ENCODE results near the gene ENPP3. TPM values are rescaled to one million over a fixed set of nuclear protein-coding genes. Genes with fewer than 3 reads are reported as not detected.
A peak's percentile ranks its signal among the peaks of the same experiment; 100 is the strongest.

Gene ENPP3
- total RNA-seq, 2 donors from 2014 or later: not detected

GRCh38 chr6:131770776-131771175, 133.7 kb downstream of the ENPP3 start:
- H3K27ac ChIP-seq (ENCODE audit: low read depth, low read length): no peak overlapping the region
- no peaks in the 10 kb centered on the region for H3K36me3 ChIP-seq (ENCODE audit: control insufficient read depth, insufficient read depth, low read length)
- H3K9ac ChIP-seq (ENCODE audit: extremely low read depth, low read length, poor library complexity, severe bottlenecking): no peak overlapping the region
- no peak for TF ChIP-seq CTCF (conservative IDR thresholded peaks at IDR 0.05)
- Mint-ChIP-seq H3K27ac (no peak overlapping the region), H3K27me3 (ENCODE audit: insufficient read depth) (peaks cover 49% of the 10 kb centered on the region), H3K9me3 (peaks cover 12% of the 10 kb centered on the region), H3K4me1 (peaks cover 19% of the 10 kb centered on the region), H3K36me3 (ENCODE audit: low read depth) (peaks cover 3% of the 10 kb centered on the region), H3K4me3 (no peak overlapping the region)
- 83 to 100% methylated on average over 1 of the region's 1 CpG for WGBS, 2 experiments (ENCODE audit: insufficient coverage in 1 of 2, insufficient read length in 1 of 2)
- DNase-seq: no peak
- peaks cover 11% of the 10 kb centered on the region for H3K4me1 ChIP-seq (ENCODE audit: control insufficient read depth, insufficient read depth, low read length)
- H3K27me3 ChIP-seq (ENCODE audit: control insufficient read depth, insufficient read depth, low read length, poor library complexity, severe bottlenecking): no peaks in the 10 kb centered on the region
- H3K4me3 ChIP-seq (ENCODE audit: low read length): no peak overlapping the region
- H3K9me3 ChIP-seq (ENCODE audit: control insufficient read depth, low read length): peaks cover 21% of the 10 kb centered on the region

- Histone ChIP-seq H3K9ac (ENCODE audit: extremely low read depth, low read length, poor library complexity, severe bottlenecking) (no peak overlapping the region), H3K27me3 (ENCODE audit: control insufficient read depth, insufficient read depth, low read length, poor library complexity, severe bottlenecking) (no peaks in the 10 kb centered on the region), H3K4me1 (ENCODE audit: control insufficient read depth, insufficient read depth, low read length) (peaks cover 9% of the 10 kb centered on the region), H3K4me3 (ENCODE audit: low read length) (peak overlapping the region; percentile 8), H3K9me3 (ENCODE audit: control insufficient read depth, low read length) (peaks cover 11% of the 10 kb centered on the region), H3K36me3 (ENCODE audit: control insufficient read depth, insufficient read depth, low read length) (no peaks in the 10 kb centered on the region), H3K27ac (ENCODE audit: low read depth, low read length) (no peak overlapping the region)
- no peaks in the 10 kb centered on the region for H3K36me3 Mint-ChIP-seq (ENCODE audit: low read depth)
- WGBS, 2 experiments (ENCODE audit: insufficient coverage in 1 of 2, insufficient read length in 1 of 2): 89 to 91% methylated on average over 3 to 4 of the region's 4 CpGs
- H3K27ac Mint-ChIP-seq: no peak overlapping the region
- H3K9me3 Mint-ChIP-seq: peaks cover 3% of the 10 kb centered on the region
- H3K27me3 Mint-ChIP-seq (ENCODE audit: insufficient read depth): peaks cover 51% of the 10 kb centered on the region
- peaks cover 19% of the 10 kb centered on the region for H3K4me1 Mint-ChIP-seq
- no peak for TF ChIP-seq CTCF (conservative IDR thresholded peaks at IDR 0.05)
- H3K4me3 Mint-ChIP-seq: no peak overlapping the region
- no peak for DNase-seq
Measured at GRCh38 chr6:131773284-131773950, 136.3 kb downstream of the ENPP3 start.

- no peak overlapping the region for H3K27ac Mint-ChIP-seq
- H3K27ac ChIP-seq (ENCODE audit: low read depth, low read length): no peak overlapping the region
- WGBS, 2 experiments (ENCODE audit: insufficient coverage in 1 of 2, insufficient read length in 1 of 2): 91% methylated on average over 3 of the region's 3 CpGs; no CpG with 5 or more reads in 1 of the 2 experiments
- H3K9me3 ChIP-seq (ENCODE audit: control insufficient read depth, low read length): no peaks in the 10 kb centered on the region
- H3K27me3 ChIP-seq (ENCODE audit: control insufficient read depth, insufficient read depth, low read length, poor library complexity, severe bottlenecking): no peaks in the 10 kb centered on the region
- no peak overlapping the region for H3K4me3 ChIP-seq (ENCODE audit: low read length)
- no peak overlapping the region for H3K4me3 Mint-ChIP-seq
- DNase-seq: no peak
- H3K27me3 Mint-ChIP-seq (ENCODE audit: insufficient read depth): peaks cover 44% of the 10 kb centered on the region
- no peak for TF ChIP-seq CTCF (conservative IDR thresholded peaks at IDR 0.05)
- no peaks in the 10 kb centered on the region for H3K9me3 Mint-ChIP-seq
- no peak overlapping the region for H3K9ac ChIP-seq (ENCODE audit: extremely low read depth, low read length, poor library complexity, severe bottlenecking)
- no peaks in the 10 kb centered on the region for H3K36me3 Mint-ChIP-seq (ENCODE audit: low read depth)
- peaks cover 9% of the 10 kb centered on the region for H3K4me1 ChIP-seq (ENCODE audit: control insufficient read depth, insufficient read depth, low read length)
- H3K4me1 Mint-ChIP-seq: peaks cover 19% of the 10 kb centered on the region
- H3K36me3 ChIP-seq (ENCODE audit: control insufficient read depth, insufficient read depth, low read length): no peaks in the 10 kb centered on the region
Measured at GRCh38 chr6:131775886-131776285, 138.8 kb downstream of the ENPP3 start.
